ENCODE results near the gene AKAP8.
"Not testable (repeated sequence)": the region's sequence is repeated elsewhere in the genome, so short reads cannot be mapped to it uniquely, and the experiment has no call there.

Gene AKAP8

DNA sequence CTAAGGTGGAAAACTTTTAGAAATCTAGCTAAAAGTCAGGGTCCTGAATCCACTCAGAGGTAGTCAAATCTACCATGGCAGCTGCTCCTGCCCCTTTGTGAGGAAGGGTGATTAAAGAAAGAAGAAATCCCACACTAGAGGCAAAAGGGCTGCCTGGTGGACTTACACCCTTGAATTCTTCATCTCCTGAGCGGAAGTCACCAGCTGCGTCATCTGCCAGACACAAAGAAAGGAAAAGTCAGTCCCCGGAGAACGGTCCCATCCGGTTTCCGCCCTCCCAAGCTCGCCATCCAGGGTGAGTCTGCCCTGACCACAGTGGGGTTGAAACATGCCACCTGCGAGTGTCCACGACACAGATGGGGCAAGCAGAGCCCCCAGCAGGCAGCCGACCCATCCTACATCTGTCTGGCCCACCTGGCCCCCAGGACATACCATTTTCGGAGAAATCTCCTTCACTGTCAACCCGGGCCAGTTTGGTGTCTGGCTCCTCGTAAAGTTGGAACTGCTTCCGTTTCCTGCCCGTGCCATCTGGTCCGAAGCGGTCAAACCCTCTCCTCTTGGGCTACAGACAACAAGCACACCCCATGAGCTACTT is 7.7 kb downstream of the AKAP8 start:
- FAIRE-seq: no peak

- FAIRE-seq: no peak
Measured at GRCh38 chr19:15371119-15371518, 8.5 kb downstream of the AKAP8 start.

- no peak for FAIRE-seq
Measured at GRCh38 chr19:15369594-15369891, 10.0 kb downstream of the AKAP8 start.

GRCh38 chr19:15368798-15369593 is 10.6 kb downstream of the AKAP8 start:
- FAIRE-seq: no peak

GRCh38 chr19:15368051-15368632 is 11.4 kb downstream of the AKAP8 start:
- FAIRE-seq: no peak

- no peak for FAIRE-seq
Measured at GRCh38 chr19:15367439-15367838, 12.1 kb downstream of the AKAP8 start.

- FAIRE-seq: no peak
Measured at GRCh38 chr19:15365264-15365663, 14.3 kb downstream of the AKAP8 start.

GRCh38 chr19:15363791-15364190 is 15.8 kb downstream of the AKAP8 start:
- not testable (repeated sequence) for FAIRE-seq

- FAIRE-seq: not testable (repeated sequence)
Measured at GRCh38 chr19:15363048-15363447, 16.5 kb downstream of the AKAP8 start.

DNA sequence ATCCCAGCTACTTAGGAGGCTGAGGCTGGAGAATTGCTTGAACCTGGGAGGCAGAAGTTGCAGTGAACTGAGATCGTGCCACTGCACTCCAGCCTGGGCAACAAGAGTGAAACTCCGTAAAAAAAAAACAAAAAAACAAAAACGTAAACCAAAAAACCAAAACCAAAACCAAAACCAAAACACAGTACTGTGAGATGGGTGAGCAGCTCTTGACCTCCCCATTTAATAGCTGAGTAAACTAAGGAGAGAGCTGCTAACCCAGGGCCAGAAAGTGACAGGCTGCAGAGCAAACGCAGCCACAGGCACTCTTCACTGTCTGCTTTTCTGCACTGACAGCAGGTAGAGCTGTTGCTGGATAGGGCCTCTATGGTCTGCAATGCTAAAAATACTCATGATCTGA is 19.6 kb downstream of the AKAP8 start:
- FAIRE-seq: not testable (repeated sequence)

- FAIRE-seq: no peak
Measured at GRCh38 chr19:15358918-15359317, 20.7 kb downstream of the AKAP8 start.

DNA sequence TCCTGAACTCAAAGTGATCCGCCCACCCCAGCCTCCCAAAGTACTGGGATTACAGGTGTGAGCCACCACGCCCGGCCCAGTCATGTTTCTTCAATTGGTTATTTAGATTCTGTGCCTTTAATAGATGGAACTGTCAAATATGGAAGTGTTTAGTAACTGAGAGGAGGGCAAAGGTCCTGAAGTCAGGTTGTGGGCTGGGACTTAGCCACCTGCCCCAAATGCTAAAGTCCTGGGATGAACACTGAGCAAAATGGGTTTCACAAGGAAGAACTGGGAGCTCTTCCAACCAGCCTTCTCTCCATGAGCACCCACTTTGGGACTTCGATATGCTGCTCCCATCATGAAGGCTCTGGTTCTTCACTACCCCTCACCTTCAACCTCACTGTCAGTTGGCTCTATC is 21.7 kb downstream of the AKAP8 start:
- FAIRE-seq: no peak

GRCh38 chr19:15354566-15355296 is 24.9 kb downstream of the AKAP8 start:
- FAIRE-seq: no peak

GRCh38 chr19:15353908-15354307 is 25.7 kb downstream of the AKAP8 start:
- no peak for FAIRE-seq

DNA sequence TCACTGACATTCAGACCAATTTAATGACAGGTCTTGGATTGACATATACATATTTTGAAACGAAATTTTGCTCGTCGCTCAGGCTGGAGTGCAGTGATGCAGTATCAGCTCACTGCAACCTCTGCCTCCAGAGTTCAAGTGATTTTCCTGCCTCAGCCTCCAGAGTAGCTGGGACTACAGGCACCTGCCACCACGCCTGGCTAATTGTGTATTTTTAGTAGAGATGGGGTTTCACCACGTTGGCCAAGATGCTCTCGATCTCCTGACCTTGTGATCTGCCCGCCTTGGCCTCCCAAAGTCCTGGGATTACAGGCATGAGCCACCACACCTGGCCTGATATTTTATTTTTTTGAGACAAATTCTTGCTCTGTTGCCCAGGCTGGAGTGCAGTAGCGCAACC is 27.1 kb downstream of the AKAP8 start:
- FAIRE-seq: not testable (repeated sequence)

DNA sequence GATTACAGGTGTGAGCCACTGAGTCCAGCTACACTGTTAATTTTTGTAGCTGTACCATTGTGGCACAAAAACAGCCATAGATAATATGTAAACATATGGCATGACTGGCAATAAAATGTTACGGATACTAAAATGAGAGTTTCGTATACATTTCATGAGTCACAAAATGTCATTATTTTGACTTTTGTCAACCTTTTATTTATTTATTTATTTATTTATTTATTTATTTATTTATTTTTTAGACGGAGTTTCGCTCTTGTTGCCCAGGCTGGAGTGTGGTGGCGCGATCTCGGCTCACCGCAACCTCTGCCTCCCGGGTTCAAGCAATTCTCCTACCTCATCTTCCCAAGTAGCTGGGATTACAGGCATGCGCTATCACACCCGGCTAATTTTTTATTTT is 38.3 kb downstream of the AKAP8 start:
- not testable (repeated sequence) for FAIRE-seq

DNA sequence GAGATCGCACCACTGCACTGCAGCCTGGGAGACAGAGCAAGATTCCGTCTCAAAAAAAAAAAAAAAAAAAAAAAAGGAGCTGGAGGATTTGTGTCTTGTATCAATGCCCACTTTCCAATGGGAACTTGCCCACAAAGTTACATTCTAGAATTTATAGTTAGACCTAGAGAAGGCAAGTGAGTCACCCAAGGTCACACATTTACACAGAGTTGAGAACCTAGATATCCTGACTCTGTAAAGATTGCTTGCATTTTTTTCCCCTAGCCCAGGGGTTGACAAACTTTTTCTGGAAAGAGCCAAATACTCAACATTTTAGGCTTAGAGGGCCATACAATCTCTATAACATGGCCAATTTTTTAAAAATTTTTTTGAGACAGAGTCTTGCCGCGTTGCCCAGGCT is 39.5 kb downstream of the AKAP8 start:
- no peak for FAIRE-seq

DNA sequence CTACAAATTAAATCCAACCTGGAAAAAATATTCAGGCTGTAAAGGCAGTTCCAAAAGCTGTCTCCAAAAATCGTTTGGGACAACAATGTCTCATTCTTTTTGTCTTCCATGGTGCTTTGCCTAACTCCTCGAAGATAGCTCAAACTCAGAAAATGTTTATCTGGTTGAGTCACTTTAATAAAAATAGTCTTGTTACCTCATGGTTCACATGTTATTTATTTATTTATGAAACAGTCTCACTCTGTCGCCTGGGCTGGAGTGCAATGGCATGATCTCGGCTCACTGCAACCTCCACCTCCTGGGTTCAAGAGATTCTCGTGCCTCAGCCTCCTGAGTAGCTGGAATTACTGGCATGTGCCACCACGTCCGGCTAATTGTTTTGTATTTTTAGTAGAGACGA is 42.4 kb downstream of the AKAP8 start:
- FAIRE-seq: no peak

DNA sequence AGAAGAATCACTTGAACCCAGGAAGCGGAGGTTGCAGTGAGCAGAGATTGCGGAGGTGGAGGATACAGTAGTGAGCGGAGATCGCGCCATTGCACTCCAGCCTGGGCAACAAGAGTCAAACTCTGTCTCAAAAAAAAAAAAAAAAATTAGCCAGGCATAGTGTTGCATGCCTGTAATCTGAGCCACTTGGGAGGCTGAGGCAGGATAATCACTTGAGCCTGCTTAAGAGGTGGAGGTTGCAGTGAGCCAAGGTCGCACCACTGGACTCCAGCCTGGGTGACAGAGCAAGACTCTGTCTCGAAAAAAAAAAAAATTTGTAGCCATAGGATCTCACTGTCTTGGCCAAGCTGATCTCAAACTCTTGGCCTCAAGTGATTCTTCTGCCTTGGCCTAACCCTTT is 43.6 kb downstream of the AKAP8 start:
- FAIRE-seq: not testable (repeated sequence)

DNA sequence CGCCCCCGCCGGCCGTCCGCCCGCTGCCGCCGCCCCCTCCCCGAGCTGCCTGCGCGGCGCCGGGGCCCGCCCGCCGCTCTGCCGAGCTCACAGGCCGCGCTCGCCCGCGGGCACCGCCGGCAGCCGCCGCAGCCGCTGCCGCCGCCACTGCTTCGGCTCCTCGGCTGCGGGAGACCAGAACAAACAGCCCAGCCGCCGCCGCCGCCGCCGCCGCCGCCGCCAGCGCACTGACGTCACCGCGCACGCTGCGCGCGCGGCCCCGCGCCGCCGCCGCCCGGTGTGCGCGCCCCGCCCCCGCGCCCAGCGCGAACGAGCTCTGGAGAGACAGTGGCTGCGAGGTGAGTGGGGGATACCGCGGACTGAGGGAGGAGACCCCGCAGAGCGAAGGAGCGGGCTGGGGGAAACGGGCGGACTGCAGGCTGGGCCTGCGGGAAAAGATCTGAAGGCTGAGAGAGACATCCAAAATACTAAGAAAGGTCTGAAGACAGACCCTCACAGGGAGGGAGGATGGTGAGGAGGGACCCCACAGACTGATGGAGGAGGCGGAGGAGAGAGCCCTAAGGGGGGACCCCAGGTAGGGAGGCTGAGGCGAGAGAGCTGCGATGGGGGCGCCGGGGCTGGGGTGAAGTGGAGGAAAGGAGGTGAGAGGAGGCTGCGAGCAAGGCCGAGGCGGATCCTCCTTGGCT is 47.1 kb downstream of the AKAP8 start, which contains the start of gene BRD4:
BRD4 (minus strand) TSS at position 229 of the 686 bp plus-strand sequence. CDS start 59,440 bp downstream, outside the sequence.
- no peak for FAIRE-seq

GRCh38 chr19:15331419-15332310 is 47.9 kb downstream of the AKAP8 start:
- FAIRE-seq: no peak
